Skeletal muscle satellite cell (primary cell): ENCODE data around the gene ZNF2. TPM values are rescaled to one million over a fixed set of nuclear protein-coding genes. Genes with fewer than 3 reads are reported as not detected.

Experiments
- H3K27me3 ChIP-seq: 2 replicates; pipeline ENCODE4 v1.7.0; 2013; ENCODE audit warnings: low read length; ENCODE audit not compliant: control insufficient read depth, insufficient read depth
- H3K36me3 ChIP-seq: 2 replicates; pipeline ENCODE4 v1.7.0; 2013; ENCODE audit warnings: mild to moderate bottlenecking, control low read depth, low read length; ENCODE audit not compliant: insufficient read depth
- H3K4me1 ChIP-seq: 2 replicates; pipeline ENCODE4 v1.7.0; 2013; ENCODE audit warnings: low read length; ENCODE audit not compliant: control insufficient read depth, insufficient read depth
- H3K4me2 ChIP-seq: 2 replicates; pipeline ENCODE4 v1.7.0; 2013; ENCODE audit warnings: mild to moderate bottlenecking, low read length
- H3K4me3 ChIP-seq: 2 replicates; pipeline ENCODE4 v1.7.0; 2013; ENCODE audit warnings: low read length
- H3K9ac ChIP-seq: 2 replicates; pipeline ENCODE4 v1.7.0; 2013; ENCODE audit warnings: mild to moderate bottlenecking, low read depth, low read length, moderate library complexity
- H3K9me3 ChIP-seq: replicated peaks from 2 replicates; pipeline ENCODE4 v1.7.0; 2013; ENCODE audit warnings: mild to moderate bottlenecking, control low read depth, low read length
- total RNA-seq: library from RNA; depleted of rRNA; stranded (reverse); fragments of >200 nt; gene quantifications from 2 replicates; pipeline ENCODE4 v1.2.3, GENCODE V29; 2012; rRNA removed

The ZNF2 gene
- total RNA-seq, result 6.3 and 7.4 TPM in 2 replicates

- Histone ChIP-seq H3K9ac (peak within 1 kb of the TSS; percentile 91), H3K36me3 (no peaks in the 10 kb centered on the region), H3K9me3 (no peaks in the 10 kb centered on the region), H3K4me3 (peak within 1 kb of the TSS; percentile 96), H3K4me1 (peaks cover 12% of the 10 kb centered on the region), H3K4me2 (peak within 1 kb of the TSS; percentile 93), H3K27me3 (no peaks in the 10 kb centered on the region)
Observed at GRCh38 chr2:95165371-95166064, at the start of gene ZNF2. ZNF2 (plus strand) TSS chr2:95165809; CDS start chr2:95176227, 10,418 bp downstream.

DNA sequence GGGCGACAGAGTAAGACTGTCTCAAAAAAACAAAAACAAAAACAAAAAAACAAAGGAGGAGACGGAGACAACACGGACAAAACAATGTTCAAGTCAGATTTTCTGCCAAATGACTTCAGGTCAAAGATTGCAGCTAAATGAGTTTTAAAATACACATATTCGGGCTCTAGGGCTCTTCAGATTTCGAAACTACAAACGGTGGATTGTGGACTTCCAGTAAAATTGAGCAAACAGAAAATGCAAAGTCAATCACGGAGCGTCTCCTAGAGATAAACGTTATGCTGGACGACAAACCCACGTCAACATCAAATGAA is 44.6 kb upstream of the ZNF2 start:
- Histone ChIP-seq H3K4me2 (peak overlapping the region; percentile 98), H3K9me3 (no peaks in the 10 kb centered on the region), H3K36me3 (peaks cover 4% of the 10 kb centered on the region), H3K9ac (peak overlapping the region; percentile 98), H3K27me3 (no peaks in the 10 kb centered on the region), H3K4me3 (peak overlapping the region; percentile 100), H3K4me1 (peaks cover 15% of the 10 kb centered on the region)

DNA sequence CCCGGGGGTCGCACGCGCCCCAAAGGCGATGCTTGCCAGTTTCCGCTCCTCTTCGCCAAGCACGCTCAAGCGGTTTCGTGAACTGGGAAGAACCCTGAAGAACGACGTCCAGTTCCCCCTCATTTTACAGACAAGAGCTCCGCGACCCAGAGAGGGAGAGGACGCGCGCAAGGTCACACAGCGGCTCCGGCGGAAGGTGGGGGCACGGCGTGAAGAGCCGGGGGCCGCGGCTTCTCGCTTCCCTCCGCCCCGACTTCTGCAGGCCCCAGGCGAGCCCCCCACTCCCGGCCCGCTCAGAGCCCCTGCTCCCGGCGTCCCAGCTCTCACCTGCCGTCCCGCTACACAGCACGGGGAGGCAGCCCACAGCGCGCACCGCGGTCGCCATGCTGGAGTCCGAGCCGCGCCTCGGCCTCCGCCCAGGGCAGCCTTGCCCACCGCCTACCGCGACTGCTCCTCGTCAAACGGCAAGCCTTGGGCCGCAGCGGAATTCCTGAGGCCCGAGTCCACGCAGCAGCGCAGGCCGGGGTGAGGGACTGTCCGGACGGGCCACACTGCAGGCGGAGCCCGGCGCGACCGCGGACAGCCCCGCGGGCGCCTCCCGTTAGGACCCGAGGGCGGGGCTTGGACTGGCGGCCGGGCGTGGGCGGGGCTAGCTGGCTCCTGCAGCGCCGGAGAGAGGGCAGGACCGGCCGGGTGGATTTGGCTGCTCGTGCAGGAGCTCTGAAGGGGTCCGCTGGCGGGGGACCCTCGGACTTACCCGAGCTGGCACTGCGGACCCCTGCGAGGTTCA is 44.0 kb upstream of the ZNF2 start, which contains the start of gene MRPS5:
TSS of gene MRPS5 (minus strand) at position 402 of the 790 bp plus-strand sequence. CDS start at position 385, 17 bp downstream.
- Histone ChIP-seq H3K9me3 (no peaks in the 10 kb centered on the region), H3K4me3 (peak within 1 kb of the TSS; percentile 100), H3K4me2 (peak within 1 kb of the TSS; percentile 98), H3K27me3 (no peaks in the 10 kb centered on the region), H3K9ac (peak within 1 kb of the TSS; percentile 98), H3K4me1 (peaks cover 15% of the 10 kb centered on the region), H3K36me3 (no peaks in the 10 kb centered on the region)

GRCh38 chr2:95122197-95122551 is 43.4 kb upstream of the ZNF2 start:
- Histone ChIP-seq H3K4me2 (peak overlapping the region; percentile 98), H3K4me1 (peaks cover 15% of the 10 kb centered on the region), H3K9me3 (no peaks in the 10 kb centered on the region), H3K9ac (peak overlapping the region; percentile 98), H3K4me3 (peak overlapping the region; percentile 100), H3K27me3 (no peaks in the 10 kb centered on the region), H3K36me3 (no peaks in the 10 kb centered on the region)

DNA sequence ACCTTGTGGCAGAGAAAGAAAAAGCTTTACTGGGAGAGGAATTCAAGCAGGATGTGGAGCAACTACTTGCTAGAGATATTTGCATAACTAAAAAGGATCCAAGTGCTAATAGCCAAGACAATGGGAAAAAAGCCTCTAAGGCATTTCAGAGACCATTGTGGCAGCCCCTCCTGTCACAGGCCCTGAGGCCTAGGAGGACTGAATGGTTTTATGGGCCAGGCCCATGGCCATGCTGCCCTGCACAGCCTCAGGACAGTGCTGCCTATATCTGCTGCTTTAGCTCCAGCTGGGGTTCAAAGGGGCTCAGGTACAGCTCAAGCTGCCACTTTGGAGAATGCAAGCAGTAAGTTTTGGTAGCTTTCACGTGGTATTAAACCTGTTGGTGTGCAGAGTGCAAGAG is 26.9 kb upstream of the ZNF2 start:
- peaks cover 8% of the 10 kb centered on the region for H3K9me3 ChIP-seq
- H3K27me3 ChIP-seq, result no peaks in the 10 kb centered on the region
- H3K4me1 ChIP-seq, result no peaks in the 10 kb centered on the region
- H3K9ac ChIP-seq, result no peak overlapping the region
- H3K4me3 ChIP-seq, result no peak overlapping the region
- no peaks in the 10 kb centered on the region for H3K36me3 ChIP-seq
- H3K4me2 ChIP-seq, result no peak overlapping the region

DNA sequence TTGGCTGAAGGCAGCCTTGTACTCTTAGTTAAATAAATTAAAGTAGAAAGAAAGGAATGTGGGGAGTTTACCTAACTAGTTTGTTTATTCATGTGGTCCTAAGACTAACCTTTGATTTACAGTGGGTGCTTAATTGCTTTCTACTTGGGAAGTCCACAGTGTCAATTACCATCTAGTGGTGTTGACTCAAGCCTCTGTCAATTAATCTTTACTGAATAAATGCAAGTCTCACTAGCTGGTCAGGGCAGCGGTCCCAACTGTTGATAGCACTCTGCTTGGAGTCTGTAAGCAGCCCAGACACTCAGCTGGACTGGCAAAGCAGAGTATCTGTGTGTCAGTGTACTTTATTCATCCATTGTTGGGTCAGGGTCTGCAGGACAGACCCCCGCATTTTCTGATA is 21.8 kb upstream of the ZNF2 start:
- Histone ChIP-seq H3K4me3 (no peak overlapping the region), H3K4me1 (no peaks in the 10 kb centered on the region), H3K36me3 (peaks cover 23% of the 10 kb centered on the region), H3K4me2 (no peak overlapping the region), H3K27me3 (no peaks in the 10 kb centered on the region), H3K9me3 (peaks cover 40% of the 10 kb centered on the region), H3K9ac (no peak overlapping the region)

DNA sequence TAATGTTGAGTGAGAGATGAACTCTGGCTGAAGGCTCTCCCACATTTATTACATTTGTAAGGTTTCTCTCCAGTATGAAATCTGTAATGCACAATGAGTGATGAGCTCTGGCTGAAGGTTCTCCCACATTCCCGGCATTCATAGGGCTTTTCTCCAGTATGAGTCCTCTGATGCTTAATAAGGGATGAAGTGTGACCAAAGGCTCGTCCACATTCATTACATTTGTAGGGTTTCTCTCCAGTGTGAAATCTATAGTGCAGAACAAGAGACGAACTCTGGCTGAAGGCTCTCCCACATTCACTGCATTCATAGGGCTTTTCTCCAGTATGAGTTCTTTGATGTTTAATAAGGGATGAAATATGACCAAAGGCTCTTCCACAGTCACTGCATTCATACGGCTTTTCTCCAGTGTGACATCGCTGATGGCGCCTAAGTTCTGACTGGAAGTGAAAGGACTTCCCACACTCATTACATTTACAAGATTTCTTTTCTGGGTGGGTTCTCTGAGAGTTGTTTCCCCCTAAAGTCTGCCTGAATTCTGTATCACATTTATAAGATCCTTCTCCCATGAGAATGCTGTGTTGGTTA is 16.1 kb upstream of the ZNF2 start:
- Histone ChIP-seq H3K36me3 (peaks cover 78% of the 10 kb centered on the region), H3K4me3 (no peak overlapping the region), H3K4me2 (no peak overlapping the region), H3K27me3 (no peaks in the 10 kb centered on the region), H3K9ac (no peak overlapping the region), H3K9me3 (peaks cover 80% of the 10 kb centered on the region), H3K4me1 (no peaks in the 10 kb centered on the region)

DNA sequence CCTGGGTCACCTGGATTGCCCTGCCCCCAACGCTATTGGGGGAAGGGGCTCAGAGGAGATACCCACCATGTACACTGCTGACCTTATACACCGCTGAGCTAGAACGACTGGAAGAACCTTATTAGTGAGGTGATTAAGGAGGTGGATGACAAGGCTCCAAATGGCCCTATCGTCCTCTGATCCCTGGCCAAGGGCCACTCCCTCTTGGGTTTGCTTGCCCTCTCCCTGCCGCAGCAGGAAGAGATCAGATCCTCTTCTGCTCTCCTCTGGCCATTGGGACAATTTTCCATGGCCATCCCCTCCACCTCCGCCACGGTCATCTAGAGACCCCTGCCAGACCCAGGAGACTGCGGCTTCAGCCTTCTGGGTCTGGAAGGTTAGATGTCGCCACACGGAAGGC is 7.2 kb upstream of the ZNF2 start:
- peak overlapping the region; percentile 93 for H3K4me2 ChIP-seq
- peak overlapping the region; percentile 86 for H3K9ac ChIP-seq
- peaks cover 17% of the 10 kb centered on the region for H3K4me1 ChIP-seq
- H3K4me3 ChIP-seq, result peak overlapping the region; percentile 88
- peaks cover 37% of the 10 kb centered on the region for H3K36me3 ChIP-seq
- H3K9me3 ChIP-seq, result peaks cover 9% of the 10 kb centered on the region
- no peaks in the 10 kb centered on the region for H3K27me3 ChIP-seq

DNA sequence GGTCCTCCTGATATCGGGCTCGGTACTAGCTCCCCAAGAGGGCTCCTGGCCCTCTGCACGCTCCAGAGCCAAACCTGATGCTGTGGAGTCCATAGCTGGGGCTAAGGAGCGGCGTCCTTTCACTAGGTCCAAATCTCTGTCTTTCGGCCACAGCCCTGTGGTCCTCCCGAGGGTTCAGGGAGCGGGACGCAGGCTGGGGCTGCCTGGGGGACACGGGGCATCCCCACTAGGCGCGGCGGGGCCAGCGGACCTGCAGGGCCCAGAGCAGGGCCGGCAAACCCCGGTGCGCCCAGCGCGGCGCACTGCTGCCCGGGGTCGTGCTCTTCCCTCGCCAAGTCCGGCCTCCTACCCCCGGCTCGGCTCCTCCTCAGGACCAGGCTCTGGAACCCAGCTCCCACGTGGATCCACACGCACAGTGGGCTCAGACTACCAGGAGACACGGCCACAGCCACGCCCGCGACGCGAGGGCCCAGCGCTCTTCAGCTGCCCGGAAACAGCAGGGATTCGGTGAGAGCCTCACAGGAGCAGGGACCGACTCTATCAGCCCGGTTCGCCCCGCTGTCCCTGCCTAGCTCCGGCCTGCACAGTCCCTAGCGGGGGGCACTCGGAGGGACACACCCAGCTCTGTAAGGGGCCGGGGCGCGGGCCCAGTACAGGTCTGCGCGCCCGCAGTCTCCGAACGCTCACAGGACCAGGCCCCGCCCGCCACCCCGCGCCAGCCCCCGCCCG is 6.6 kb upstream of the ZNF2 start:
- Histone ChIP-seq H3K36me3 (peaks cover 32% of the 10 kb centered on the region), H3K4me3 (peak overlapping the region; percentile 88), H3K9ac (peak overlapping the region; percentile 86), H3K27me3 (no peaks in the 10 kb centered on the region), H3K4me2 (peak overlapping the region; percentile 93), H3K9me3 (peaks cover 4% of the 10 kb centered on the region), H3K4me1 (peaks cover 17% of the 10 kb centered on the region)

DNA sequence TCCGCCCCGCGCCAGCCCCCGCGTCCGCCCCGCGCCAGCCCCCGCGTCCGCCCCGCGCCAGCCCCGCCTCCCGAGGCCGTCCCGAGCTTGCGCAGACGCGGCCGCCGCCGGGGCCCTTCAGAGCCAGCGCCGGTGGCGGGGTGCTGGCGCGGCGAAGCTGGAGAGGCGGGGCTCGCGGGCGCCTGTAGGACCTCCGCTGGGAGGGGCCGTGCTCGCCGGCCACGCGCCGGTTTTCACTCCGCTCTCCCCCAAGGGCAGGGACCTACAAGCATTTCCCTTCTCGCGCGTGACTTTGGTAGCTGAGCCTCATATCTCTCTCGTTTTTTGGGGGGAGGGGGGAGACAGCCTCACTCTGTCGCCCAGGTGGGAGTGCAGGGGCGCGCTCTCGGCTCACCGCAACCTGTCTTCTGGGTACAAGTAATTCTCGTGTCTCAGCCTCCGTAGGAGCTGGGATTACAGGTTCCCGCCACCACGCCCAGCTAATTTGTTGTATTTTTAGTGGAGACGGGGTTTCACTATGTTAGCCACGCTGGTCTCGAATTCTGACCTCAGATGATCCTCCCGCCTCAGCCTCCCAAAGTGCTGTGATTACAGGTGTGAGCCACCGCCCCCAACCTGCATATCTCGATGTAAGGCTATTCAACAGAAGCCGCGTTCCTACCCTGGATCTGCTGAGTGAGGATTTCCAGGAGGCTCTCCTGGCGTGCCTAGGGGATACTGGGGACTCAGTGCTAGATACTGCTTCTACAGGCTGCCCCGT is 5.7 kb upstream of the ZNF2 start, which contains the start of gene ZNF514:
TSS of gene ZNF514 (minus strand) at position 159 of the 760 bp plus-strand sequence. CDS start 6,595 bp downstream, outside the sequence.
- Histone ChIP-seq H3K9me3 (no peaks in the 10 kb centered on the region), H3K27me3 (no peaks in the 10 kb centered on the region), H3K4me3 (peak within 1 kb of the TSS; percentile 88), H3K4me2 (peak within 1 kb of the TSS; percentile 98), H3K4me1 (peaks cover 23% of the 10 kb centered on the region), H3K9ac (peak within 1 kb of the TSS; percentile 86), H3K36me3 (peaks cover 24% of the 10 kb centered on the region)
